MCF 10A (cell line): Measurements from ENCODE around the gene B3GNT3. TPM values are rescaled to one million over a fixed set of nuclear protein-coding genes. Genes with fewer than 3 reads are reported as not detected.

Source experiments
- BruUV-seq: library from RNA; stranded (reverse); fragments of 400-500 nt; replicated peaks from 2 replicates; lab custom pipeline; 2021; lab: Mats Ljungman, UMichigan
- CTCF ChIA-PET: fragments of 300-600 bp; sonication (Branson Sonifier 250); formaldehyde crosslinking; extraction: SDS; loops from one replicate; lab custom pipeline; 2021; ENCODE audit warnings: antibody characterized with exemption, inconsistent platforms; lab: Yijun Ruan, JAX
- POLR2A ChIA-PET: fragments of 300-600, 350-650 bp; sonication (Branson Sonifier 250); formaldehyde crosslinking; extraction: SDS; loops from one replicate; lab custom pipeline; 2020; ENCODE audit warnings: antibody characterized with exemption, inconsistent platforms; lab: Yijun Ruan, JAX
- DNase-seq: peaks from one replicate; pipeline ENCODE4 v3.0.0-alpha.2; 2018; ENCODE audit not compliant: unreplicated experiment
- H3K27ac Mint-ChIP-seq: one replicate; pipeline ENCODE4 v1.8.0; 2022; ENCODE audit warnings: mild to moderate bottlenecking, low read depth, mixed read lengths; ENCODE audit not compliant: unreplicated experiment
- H3K27me3 Mint-ChIP-seq: one replicate; pipeline ENCODE4 v1.8.0; 2022; ENCODE audit warnings: mixed read lengths; ENCODE audit not compliant: insufficient read depth, unreplicated experiment
- H3K36me3 Mint-ChIP-seq: one replicate; pipeline ENCODE4 v1.8.0; 2022; ENCODE audit warnings: mild to moderate bottlenecking, moderate library complexity, mixed read lengths; ENCODE audit not compliant: insufficient read depth, unreplicated experiment
- H3K4me1 Mint-ChIP-seq: one replicate; pipeline ENCODE4 v1.8.0; 2022; ENCODE audit warnings: mixed read lengths; ENCODE audit not compliant: insufficient read depth, unreplicated experiment
- H3K4me3 Mint-ChIP-seq: one replicate; pipeline ENCODE4 v1.8.0; 2022; ENCODE audit warnings: mild to moderate bottlenecking, moderate library complexity, mixed read lengths; ENCODE audit not compliant: unreplicated experiment
- H3K9me3 Mint-ChIP-seq: one replicate; pipeline ENCODE4 v1.8.0; 2022; ENCODE audit warnings: mixed read lengths; ENCODE audit not compliant: unreplicated experiment
- CTCF ChIP-seq: fragments of 200-600 bp; IDR thresholded peaks from one replicate; pipeline ENCODE4 v1.8.0; 2022; ENCODE audit warnings: antibody characterized with exemption, mild to moderate bottlenecking; ENCODE audit not compliant: unreplicated experiment
- intact Hi-C: fragments of 100-400 bp; cut with micrococcal nuclease; formaldehyde crosslinking; loops from 2 replicates; pipeline ENCODE4 v1.14.1; 2022
- total RNA-seq: library from RNA; stranded (reverse); gene quantifications from 2 replicates; pipeline ENCODE4 v1.2.3, GENCODE V29; 2022

The B3GNT3 gene
- total RNA-seq, 1 experiment from 2014 or later: 0.40 TPM

GRCh38 chr19:17859533-17860330 is 64.8 kb downstream of the B3GNT3 start, which contains the start of gene RPL18A:
Gene RPL18A, plus strand, starts transcription at chr19:17859910. Its CDS starts 47 bp downstream, at chr19:17859957.
- POLR2A ChIA-PET: interaction anchor here (0.6 to 4.2 kb wide), 47 partner anchors 9 to 729 kb away, joined by 3 to 223 read pairs (median 4); partner anchors contain the start of genes CCDC124, DDA1, MPV17L2 and PGLS
- CTCF ChIA-PET: interaction anchor here (0.5 to 5.0 kb wide), 18 partner anchors 9 to 305 kb away, joined by 3 to 58 read pairs (median 4); partner anchors contain the start of genes CCDC124 and SLC5A5

GRCh38 chr19:17860331-17860992 is 65.5 kb downstream of the B3GNT3 start:
- peak; percentile 13 for DNase-seq
- peak overlapping the region; percentile 98 for H3K4me3 Mint-ChIP-seq
- intact Hi-C loops: no loop called here
- H3K36me3 Mint-ChIP-seq: peaks cover 61% of the 10 kb centered on the region
- peaks cover 22% of the 10 kb centered on the region for H3K4me1 Mint-ChIP-seq
- peak overlapping the region; percentile 99 for H3K27ac Mint-ChIP-seq
- POLR2A ChIA-PET: interaction anchor here (0.7 to 4.2 kb wide), 22 partner anchors 9 to 637 kb away, joined by 3 to 223 read pairs (median 4); partner anchors contain the start of genes CCDC124, DDA1, MPV17L2 and SLC5A5
- BruUV-seq: TSS peak; percentile 65
- no peaks in the 10 kb centered on the region for H3K27me3 Mint-ChIP-seq
- no peaks in the 10 kb centered on the region for H3K9me3 Mint-ChIP-seq
- CTCF ChIA-PET: interaction anchor here (0.7 to 5.0 kb wide), 8 partner anchors 9 to 618 kb away, joined by 3 to 58 read pairs (median 6); partner anchors contain the start of genes CCDC124 and SLC5A5
- no peak for TF ChIP-seq CTCF

More at GRCh38 chr19:17859533-17860330, 64.8 kb downstream of the B3GNT3 start, which contains the start of gene RPL18A:
- Mint-ChIP-seq H3K36me3 (peaks cover 54% of the 10 kb centered on the region), H3K4me3 (peak within 1 kb of the TSS; percentile 98), H3K9me3 (no peaks in the 10 kb centered on the region), H3K27ac (peak within 1 kb of the TSS; percentile 99), H3K4me1 (peaks cover 18% of the 10 kb centered on the region), H3K27me3 (no peaks in the 10 kb centered on the region)
- intact Hi-C loops: loop anchor here (1.0 to 10.0 kb wide), 6 partner anchors 73 to 465 kb away; partner anchors contain the start of genes CCDC194 and NXNL1
- peak; percentile 69 for TF ChIP-seq CTCF
- BruUV-seq: no TSS peak
- DNase-seq: peak; percentile 100

GRCh38 chr19:17860993-17861360 is 66.0 kb downstream of the B3GNT3 start:
- DNase-seq: peak; percentile 12
- BruUV-seq: no TSS peak
- H3K4me3 Mint-ChIP-seq: peak overlapping the region; percentile 98
- intact Hi-C loops: no loop called here
- peaks cover 27% of the 10 kb centered on the region for H3K4me1 Mint-ChIP-seq
- no peak for TF ChIP-seq CTCF
- ChIA-PET POLR2A (interaction anchor here (0.7 to 4.2 kb wide), 16 partner anchors 9 to 636 kb away, joined by 3 to 223 read pairs (median 4); partner anchors contain the start of genes CCDC124, DDA1 and SLC5A5), CTCF (interaction anchor here (0.9 to 5.0 kb wide), 5 partner anchors 9 to 139 kb away, joined by 3 to 58 read pairs (median 6); partner anchors contain the start of genes CCDC124 and SLC5A5)
- no peaks in the 10 kb centered on the region for H3K9me3 Mint-ChIP-seq
- peaks cover 66% of the 10 kb centered on the region for H3K36me3 Mint-ChIP-seq
- H3K27ac Mint-ChIP-seq: peak overlapping the region; percentile 99
- H3K27me3 Mint-ChIP-seq: no peaks in the 10 kb centered on the region
